ENCODE measurements around the gene ODAD4. TPM values are rescaled to one million over a fixed set of nuclear protein-coding genes. Genes with fewer than 3 reads are reported as not detected.

The ODAD4 gene
- polyA plus RNA-seq, 1 experiment = 0.56 TPM

DNA sequence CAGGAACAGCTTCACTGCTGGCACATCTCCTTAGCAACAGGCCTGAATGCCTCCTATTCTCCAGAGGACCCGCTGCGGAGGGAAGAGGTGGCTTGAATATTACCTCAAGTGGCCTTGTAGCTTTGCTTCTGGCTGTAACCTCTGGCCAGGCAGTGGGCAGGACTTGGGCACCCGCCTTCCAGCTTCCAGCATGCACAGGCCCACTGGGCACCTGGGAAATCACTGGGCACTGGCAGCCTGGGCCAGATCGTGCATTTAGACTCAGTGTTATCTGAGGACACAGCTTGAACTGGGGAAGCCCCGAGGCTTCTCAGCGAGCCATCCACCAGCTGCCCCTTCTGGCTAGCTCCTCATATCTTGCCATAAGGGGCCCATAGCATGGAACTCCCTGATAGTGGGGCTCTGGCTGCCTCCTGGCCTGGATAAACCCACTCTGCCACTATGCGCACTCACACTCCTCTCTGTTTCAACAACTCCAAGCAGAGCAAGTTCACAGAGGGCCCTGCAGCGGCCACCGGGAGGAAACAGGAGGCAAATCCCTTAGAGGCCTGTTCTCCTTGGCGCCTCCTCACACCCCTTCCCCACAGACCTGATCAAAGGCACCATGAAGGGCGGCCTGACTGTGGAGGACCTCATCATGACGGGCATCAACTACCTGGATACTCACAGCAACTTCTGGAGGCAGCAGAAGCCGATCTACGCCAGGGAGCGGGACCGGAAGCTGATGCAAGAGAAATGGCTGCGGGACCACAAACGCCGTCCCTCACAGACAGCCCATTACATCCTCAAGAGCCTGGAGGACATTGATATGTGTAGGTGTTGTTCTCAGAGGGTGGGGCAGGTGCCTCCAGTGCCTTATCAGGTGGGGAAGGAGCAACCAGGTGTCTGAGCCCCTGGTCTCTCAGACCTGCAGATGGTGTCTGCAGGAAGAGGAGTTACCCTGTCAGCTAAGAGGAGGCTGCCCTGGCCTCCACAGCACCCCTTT lies 7.8 kb downstream of the ODAD4 start:
- ChIA-PET POLR2A (interaction anchor here (0.6 kb wide), 1 partner anchor 21 kb away, joined by 4 read pairs; no protein-coding TSS in a partner anchor), CTCF (no interaction called here)
- TF ChIP-seq, protein P1, sequence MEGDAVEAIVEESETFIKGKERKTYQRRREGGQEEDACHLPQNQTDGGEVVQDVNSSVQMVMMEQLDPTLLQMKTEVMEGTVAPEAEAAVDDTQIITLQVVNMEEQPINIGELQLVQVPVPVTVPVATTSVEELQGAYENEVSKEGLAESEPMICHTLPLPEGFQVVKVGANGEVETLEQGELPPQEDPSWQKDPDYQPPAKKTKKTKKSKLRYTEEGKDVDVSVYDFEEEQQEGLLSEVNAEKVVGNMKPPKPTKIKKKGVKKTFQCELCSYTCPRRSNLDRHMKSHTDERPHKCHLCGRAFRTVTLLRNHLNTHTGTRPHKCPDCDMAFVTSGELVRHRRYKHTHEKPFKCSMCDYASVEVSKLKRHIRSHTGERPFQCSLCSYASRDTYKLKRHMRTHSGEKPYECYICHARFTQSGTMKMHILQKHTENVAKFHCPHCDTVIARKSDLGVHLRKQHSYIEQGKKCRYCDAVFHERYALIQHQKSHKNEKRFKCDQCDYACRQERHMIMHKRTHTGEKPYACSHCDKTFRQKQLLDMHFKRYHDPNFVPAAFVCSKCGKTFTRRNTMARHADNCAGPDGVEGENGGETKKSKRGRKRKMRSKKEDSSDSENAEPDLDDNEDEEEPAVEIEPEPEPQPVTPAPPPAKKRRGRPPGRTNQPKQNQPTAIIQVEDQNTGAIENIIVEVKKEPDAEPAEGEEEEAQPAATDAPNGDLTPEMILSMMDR (IDR thresholded peaks at IDR 0.05; ENCODE audit: low read depth, low read length) = no peak
- Histone ChIP-seq H3K27me3 (ENCODE audit: control insufficient read depth, insufficient read depth, low read length) (no peaks in the 10 kb centered on the region), H3K27ac (ENCODE audit: low read depth, low read length) (no peak overlapping the region), H3K4me3 (ENCODE audit: low read depth, low read length) (no peak overlapping the region), H3K9me3 (ENCODE audit: control insufficient read depth, insufficient read depth, low read length) (no peaks in the 10 kb centered on the region)
- no peak for DNase-seq (ENCODE audit: low read depth, low spot score)

- POLR2A ChIA-PET = interaction anchor here (0.6 kb wide), 1 partner anchor 20 kb away, joined by 4 read pairs; no protein-coding TSS in a partner anchor
- no peak overlapping the region for H3K4me3 ChIP-seq (ENCODE audit: low read depth, low read length)
Observed at GRCh38 chr17:41939044-41939692, 8.8 kb downstream of the ODAD4 start.

GRCh38 chr17:41939693-41940090 lies 9.3 kb downstream of the ODAD4 start:
- H3K27ac ChIP-seq (ENCODE audit: low read depth, low read length) = no peak overlapping the region
- POLR2A ChIA-PET = no interaction called here
- H3K4me3 ChIP-seq (ENCODE audit: low read depth, low read length) = no peak overlapping the region
- no peaks in the 10 kb centered on the region for H3K27me3 ChIP-seq (ENCODE audit: control insufficient read depth, insufficient read depth, low read length)
- TF ChIP-seq, protein P1 (IDR thresholded peaks at IDR 0.05; ENCODE audit: low read depth, low read length) = no peak
- DNase-seq (ENCODE audit: low read depth, low spot score) = no peak
- CTCF ChIA-PET = no interaction called here
- H3K9me3 ChIP-seq (ENCODE audit: control insufficient read depth, insufficient read depth, low read length) = no peaks in the 10 kb centered on the region

More at GRCh38 chr17:41939044-41939692, 8.8 kb downstream of the ODAD4 start:
- Histone ChIP-seq H3K27ac (ENCODE audit: low read depth, low read length) (no peak overlapping the region), H3K27me3 (ENCODE audit: control insufficient read depth, insufficient read depth, low read length) (no peaks in the 10 kb centered on the region), H3K9me3 (ENCODE audit: control insufficient read depth, insufficient read depth, low read length) (no peaks in the 10 kb centered on the region)
- no peak for DNase-seq (ENCODE audit: low read depth, low spot score)
- TF ChIP-seq, protein P1 (IDR thresholded peaks at IDR 0.05; ENCODE audit: low read depth, low read length) = no peak
- CTCF ChIA-PET = no interaction called here

GRCh38 chr17:41941168-41941567 lies 10.8 kb downstream of the ODAD4 start:
- POLR2A ChIA-PET = no interaction called here
- no peak for DNase-seq (ENCODE audit: low read depth, low spot score)
- no peaks in the 10 kb centered on the region for H3K27me3 ChIP-seq (ENCODE audit: control insufficient read depth, insufficient read depth, low read length)
- H3K27ac ChIP-seq (ENCODE audit: low read depth, low read length) = no peak overlapping the region
- H3K9me3 ChIP-seq (ENCODE audit: control insufficient read depth, insufficient read depth, low read length) = no peaks in the 10 kb centered on the region
- TF ChIP-seq, protein P1 (IDR thresholded peaks at IDR 0.05; ENCODE audit: low read depth, low read length) = no peak
- CTCF ChIA-PET = interaction anchor here (0.6 kb wide), 1 partner anchor 156 kb away, joined by 3 read pairs; no protein-coding TSS in a partner anchor
- H3K4me3 ChIP-seq (ENCODE audit: low read depth, low read length) = no peak overlapping the region

Measured in AG04450 (cell line).